H1 (cell line): ENCODE measurements around the gene NRSN1. TPM values are rescaled to one million over a fixed set of nuclear protein-coding genes. Genes with fewer than 3 reads are reported as not detected.

Experiments used
- POLR2A ChIP-seq, 2 experiments: IDR thresholded peaks; 1 replicate in 1 of 2; 2 replicates in 1 of 2; pipeline ENCODE4 v1.6.1; 2011; ENCODE audit warnings: low read depth in 2 of 2, low read length in 2 of 2, mild to moderate bottlenecking in 2 of 2; ENCODE audit errors: control extremely low read depth in 1 of 2
- YY1 ChIP-seq: IDR thresholded peaks from 2 replicates; pipeline ENCODE4 v1.6.1; 2011; ENCODE audit warnings: low read depth, mild to moderate bottlenecking, low read length
- polyA plus RNA-seq, 7 experiments: library from polyadenylated mRNA; depleted of rRNA in 3 of 7; stranded (reverse) in 5 of 7; unstranded in 2 of 7; fragments of >200 nt in 5 of 7; fragments of 200-250 nt in 2 of 7; gene quantifications; 1 replicate in 5 of 7; 2 replicates in 1 of 7; 4 replicates in 1 of 7; pipeline versions ENCODE4 v1.2.1 to v1.2.3, GENCODE V29; 2011 to 2013; ENCODE audit warnings: missing spikeins in 2 of 7, mixed read lengths in 2 of 7
- total RNA-seq: library from RNA; stranded (reverse); fragmentation: NEBNext Ultra II Directional; extraction: Animal tissue kit (Norgen Biotek cat#: 25700); gene quantifications from 2 replicates; pipeline ENCODE4 v1.2.1, GENCODE V29; 2021

NRSN1 gene
- total and polyA plus RNA-seq, 2 of the 8 experiments (the other 6 are each of a cell fraction or from before 2014, with no cell fraction given): 0.15 to 0.78 TPM

- TF ChIP-seq YY1 (no peak), POLR2A (IDR thresholded peaks at IDR 0.05; ENCODE audit: control extremely low read depth in 1 of 2, low read depth in 2 of 2, low read length in 2 of 2) (no peak)
These were observed 45.3 kb upstream of the NRSN1 start (continued) for GRCh38 chr6:24080711-24081110.
